IMR-90 (cell line): ENCODE results near the gene MAPKAPK2. TPM values are rescaled to one million over a fixed set of nuclear protein-coding genes. Genes with fewer than 3 reads are reported as not detected.

ENCODE experiments used
- ATAC-seq: fragments of 200-7000 bp; cut with Tn5 transposase; 2 replicates; pipeline ENCODE4 v1.9.1; 2020; ENCODE audit warnings: low read depth, mild to moderate bottlenecking, moderate library complexity
- BruUV-seq: library from RNA; stranded (reverse); fragments of 400-500 nt; replicated peaks from 2 replicates; lab custom pipeline; 2021; lab: Mats Ljungman, UMichigan
- CTCF ChIA-PET: fragments of 300-600 bp; formaldehyde crosslinking; extraction: SDS; loops from one replicate; lab custom pipeline; 2021; ENCODE audit warnings: antibody characterized with exemption; lab: Yijun Ruan, JAX
- POLR2A ChIA-PET: fragments of 300-600 bp; sonication (Branson Sonifier 250); formaldehyde crosslinking; loops from one replicate; lab custom pipeline; 2022; ENCODE audit warnings: antibody characterized with exemption; ENCODE audit not compliant: unreplicated experiment; lab: Charles Lee
- DNase-seq: peaks from one replicate; pipeline ENCODE4 v3.0.0; 2013
- H2AFZ ChIP-seq: replicated peaks from 2 replicates; pipeline ENCODE3; 2013; ENCODE audit warnings: low read length, mild to moderate bottlenecking; ENCODE audit not compliant: poor library complexity
- H2AK5ac ChIP-seq: 2 replicates; pipeline ENCODE4 v1.6.1; 2013; ENCODE audit warnings: low read depth, low read length, inconsistent platforms
- H2AK9ac ChIP-seq: replicated peaks from 2 replicates; pipeline ENCODE3; 2013; ENCODE audit warnings: mild to moderate bottlenecking, low read depth, low read length, moderate library complexity; ENCODE audit not compliant: poor library complexity
- H2BK120ac ChIP-seq: 2 replicates; pipeline ENCODE4 v1.6.1; 2013; ENCODE audit warnings: low read depth, low read length, inconsistent platforms
- H2BK15ac ChIP-seq: 3 replicates; pipeline ENCODE4 v1.6.1; 2013; ENCODE audit warnings: low read depth, low read length, inconsistent platforms
- H2BK20ac ChIP-seq: 2 replicates; pipeline ENCODE4 v1.6.1; 2013; ENCODE audit warnings: low read depth, mild to moderate bottlenecking, inconsistent platforms, low read length, moderate library complexity
- H2BK5ac ChIP-seq: 2 replicates; pipeline ENCODE4 v1.6.1; 2013; ENCODE audit warnings: mild to moderate bottlenecking, low read depth, low read length, inconsistent platforms; ENCODE audit not compliant: poor library complexity, severe bottlenecking
- H3K14ac ChIP-seq: replicated peaks from 2 replicates; pipeline ENCODE4 v1.6.1; 2013; ENCODE audit warnings: low read depth, low read length, inconsistent platforms
- H3K18ac ChIP-seq: 2 replicates; pipeline ENCODE4 v1.6.1; 2013; ENCODE audit warnings: low read depth, low read length, control low read depth
- H3K23ac ChIP-seq: 2 replicates; pipeline ENCODE4 v1.6.1; 2013; ENCODE audit warnings: low read depth, low read length, inconsistent platforms
- H3K27ac ChIP-seq: 2 replicates; pipeline ENCODE4 v1.5.1; 2013; ENCODE audit warnings: mild to moderate bottlenecking, control low read depth, low read length; ENCODE audit not compliant: insufficient read depth
- H3K27me3 ChIP-seq: 2 replicates; pipeline ENCODE4 v1.6.1; 2013; ENCODE audit warnings: low read length; ENCODE audit not compliant: control insufficient read depth, insufficient read depth
- H3K36me3 ChIP-seq: 2 replicates; pipeline ENCODE4 v1.6.1; 2013; ENCODE audit warnings: low read length, mixed read lengths; ENCODE audit not compliant: control insufficient read depth, insufficient read depth
- H3K4ac ChIP-seq: 2 replicates; pipeline ENCODE4 v1.6.1; 2013; ENCODE audit warnings: low read depth, low read length, inconsistent platforms
- H3K4me1 ChIP-seq: 2 replicates; pipeline ENCODE4 v1.6.1; 2013; ENCODE audit warnings: low read length, mixed read lengths; ENCODE audit not compliant: control insufficient read depth, insufficient read depth
- H3K4me2 ChIP-seq: 2 replicates; pipeline ENCODE4 v1.6.1; 2013; ENCODE audit warnings: low read depth, mild to moderate bottlenecking, control low read depth, low read length, moderate library complexity
- H3K4me3 ChIP-seq: 2 replicates; pipeline ENCODE4 v1.5.1; 2013; ENCODE audit warnings: low read depth, mild to moderate bottlenecking, control low read depth, low read length, moderate library complexity; ENCODE audit not compliant: insufficient read depth
- H3K56ac ChIP-seq: 2 replicates; pipeline ENCODE4 v1.6.1; 2013; ENCODE audit warnings: low read length, inconsistent platforms; ENCODE audit not compliant: insufficient read depth; ENCODE audit errors: extremely low read depth
- H3K79me1 ChIP-seq, 2 experiments: 2 replicates each; pipeline ENCODE4 v1.6.1; 2013; ENCODE audit warnings: low read length in 2 of 2, inconsistent platforms in 1 of 2, low read depth in 1 of 2
- H3K9ac ChIP-seq: 2 replicates; pipeline ENCODE4 v1.6.1; 2013; ENCODE audit warnings: low read depth, low read length, control low read depth
- H3K9me1 ChIP-seq: 2 replicates; pipeline ENCODE4 v1.6.1; 2013; ENCODE audit warnings: low read length, inconsistent platforms; ENCODE audit not compliant: insufficient read depth
- H3K9me3 ChIP-seq: 2 replicates; pipeline ENCODE4 v1.6.1; 2013; ENCODE audit warnings: low read length; ENCODE audit not compliant: control insufficient read depth, insufficient read depth
- H4K20me1 ChIP-seq: 2 replicates; pipeline ENCODE4 v1.6.1; 2013; ENCODE audit warnings: low read length, inconsistent platforms; ENCODE audit not compliant: insufficient read depth
- H4K5ac ChIP-seq: 2 replicates; pipeline ENCODE4 v1.6.1; 2013; ENCODE audit warnings: mild to moderate bottlenecking, low read depth, low read length, control low read depth
- H4K8ac ChIP-seq, 2 experiments: 2 replicates each; pipeline ENCODE4 v1.6.1; 2013; ENCODE audit warnings: low read depth in 2 of 2, low read length in 2 of 2, control low read depth in 1 of 2, inconsistent platforms in 1 of 2
- H4K91ac ChIP-seq: 2 replicates; pipeline ENCODE4 v1.6.1; 2013; ENCODE audit warnings: low read depth, low read length, inconsistent platforms; ENCODE audit not compliant: insufficient read depth
- BHLHE40 ChIP-seq: fragments of 150-350 bp; IDR thresholded peaks from 2 replicates; pipeline ENCODE4 v1.6.1; 2016; ENCODE audit warnings: mild to moderate bottlenecking, low read depth, low read length
- CEBPB ChIP-seq: IDR thresholded peaks from 2 replicates; pipeline ENCODE4 v1.6.1; 2012; ENCODE audit warnings: low read depth, low read length, improper control_type of control experiment
- CHD1 ChIP-seq: IDR thresholded peaks from 2 replicates; pipeline ENCODE4 v1.6.1; 2012; ENCODE audit warnings: low read depth, low read length, improper control_type of control experiment
- FOS ChIP-seq: fragments of 150-350 bp; IDR thresholded peaks from 2 replicates; pipeline ENCODE4 v1.6.1; 2016; ENCODE audit warnings: low read depth, low read length
- MAFK ChIP-seq: IDR thresholded peaks from 2 replicates; pipeline ENCODE4 v1.6.1; 2012; ENCODE audit warnings: low read depth, low read length, improper control_type of control experiment
- MAZ ChIP-seq: IDR thresholded peaks from 2 replicates; pipeline ENCODE4 v1.6.1; 2012; ENCODE audit warnings: low read depth, mild to moderate bottlenecking, low read length, improper control_type of control experiment, moderate library complexity, borderline replicate concordance
- MXI1 ChIP-seq: IDR thresholded peaks from 2 replicates; pipeline ENCODE4 v1.6.1; 2012; ENCODE audit warnings: low read depth, mild to moderate bottlenecking, low read length, moderate library complexity, borderline replicate concordance
- NFE2L2 ChIP-seq: fragments of 150-350 bp; IDR thresholded peaks from 2 replicates; pipeline ENCODE4 v1.6.1; 2016; ENCODE audit warnings: low read depth, mild to moderate bottlenecking, low read length
- POLR2A ChIP-seq: IDR thresholded peaks from 2 replicates; pipeline ENCODE4 v1.6.1; 2012; ENCODE audit warnings: mild to moderate bottlenecking, low read depth, low read length
- RAD21 ChIP-seq: IDR thresholded peaks from 2 replicates; pipeline ENCODE4 v1.6.1; 2012; ENCODE audit warnings: low read length, improper control_type of control experiment
- RCOR1 ChIP-seq: IDR thresholded peaks from 2 replicates; pipeline ENCODE4 v1.6.1; 2012; ENCODE audit warnings: mild to moderate bottlenecking, low read length, improper control_type of control experiment; ENCODE audit not compliant: insufficient replicate concordance
- SMC3 ChIP-seq: fragments of 150-350 bp; IDR thresholded peaks from 2 replicates; pipeline ENCODE4 v1.6.1; 2016; ENCODE audit warnings: low read depth, mild to moderate bottlenecking, antibody characterized with exemption, low read length, moderate library complexity
- WGBS, 2 experiments: methylation state at CpG; one replicate each; pipeline versions ENCODE4 v1.1.5 to v1.1.7; 2013; ENCODE audit warnings: missing lambda C conversion rate in 2 of 2; ENCODE audit not compliant: insufficient read length in 1 of 2; ENCODE audit errors: extremely low coverage in 2 of 2; 5-methylcytosine and 5-hydroxymethylcytosine counted together
- dilution Hi-C: fragments of 300-500 bp; cut with HindIII; formaldehyde crosslinking; loops from one replicate; pipeline ENCODE4 v1.14.3; 2018; ENCODE audit warnings: low sequenced_read_pairs; ENCODE audit not compliant: unreplicated experiment
- in situ Hi-C: fragments of 300-500 bp; cut with MboI; formaldehyde crosslinking; loops from 3 replicates; pipeline ENCODE4 v1.14.3; 2019; ENCODE audit warnings: low sequenced_read_pairs, inconsistent platforms, mixed read lengths
- intact Hi-C: fragments of 100-400 bp; cut with micrococcal nuclease; formaldehyde crosslinking; loops from 2 replicates; pipeline ENCODE4 v1.10.0; 2022
- polyA plus RNA-seq, 3 experiments: library from polyadenylated mRNA; depleted of rRNA; stranded (reverse); fragments of >200 nt; gene quantifications; 2 replicates each; pipeline ENCODE4 v1.2.3, GENCODE V29; 2012; ENCODE audit warnings: low replicate concordance in 1 of 3
- total RNA-seq: library from RNA; depleted of rRNA; stranded (reverse); fragments of >200 nt; gene quantifications from 2 replicates; pipeline ENCODE4 v1.2.3, GENCODE V29; 2012
- TF ChIP-seq, protein P1 (sequence below): fragments of 150-350 bp; IDR thresholded peaks from 2 replicates; pipeline ENCODE4 v1.6.1; 2017; ENCODE audit warnings: mild to moderate bottlenecking, antibody characterized with exemption, low read length, low read depth
- TF ChIP-seq, protein P2 (sequence below): conservative IDR thresholded peaks from 2 replicates; pipeline ENCODE4 v1.5.1; 2012; ENCODE audit warnings: mild to moderate bottlenecking, low read depth, low read length, improper control_type of control experiment

MAPKAPK2 gene
- total and polyA plus RNA-seq, 2 of the 4 experiments (the other 2 are of a cell fraction): 56.5 to 66.4 TPM

- Histone ChIP-seq H2BK120ac (no peak overlapping the region), H3K4ac (no peak overlapping the region; the same call in 1 of the 2 replicates), H3K27ac (no peak overlapping the region), H3K23ac (no peak overlapping the region), H2BK15ac (no peak overlapping the region), H4K8ac (no peak overlapping the region), H3K4me2 (no peak overlapping the region), H4K5ac (no peak overlapping the region), H3K36me3 (peaks cover 52% of the 10 kb centered on the region), H3K9me3 (no peaks in the 10 kb centered on the region), H4K91ac (no peak overlapping the region; the same call in 1 of the 2 replicates), H2AK9ac (peak overlapping the region; percentile 29), H4K20me1 (peaks cover 16% of the 10 kb centered on the region), H2AK5ac (peak overlapping the region; percentile 18; the same call in 1 of the 2 replicates), H3K18ac (no peak overlapping the region), H3K4me3 (no peak overlapping the region), H3K9ac (no peak overlapping the region), H3K4me1 (peaks cover 13% of the 10 kb centered on the region), H3K79me1 (peaks cover 15 to 62% of the 10 kb centered on the region in 2 experiments; a peak in 3 of 4 replicates), H2AFZ (no peak overlapping the region), H3K14ac (no peak overlapping the region), H3K56ac (no peak overlapping the region), H2BK5ac (no peak overlapping the region), H3K27me3 (no peaks in the 10 kb centered on the region), H2BK20ac (no peak overlapping the region), H3K9me1 (peaks cover 18% of the 10 kb centered on the region)
- dilution Hi-C loops (no loop called here), intact Hi-C loops (loop anchor here (1.0 to 10.0 kb wide), 4 partner anchors 74 to 768 kb away; no protein-coding TSS in a partner anchor), in situ Hi-C loops (loop anchor here (5.0 kb wide), 2 partner anchors 73 to 178 kb away; no protein-coding TSS in a partner anchor)
- no TSS peak for BruUV-seq
- 75% methylated on average over 6 of the region's 9 CpGs; no CpG with 5 or more reads in 1 of the 2 experiments for WGBS, 2 experiments
- TF ChIP-seq NFE2L2 (no peak), BHLHE40 (no peak), MXI1 (no peak), CEBPB (no peak), RAD21 (peak; percentile 84), FOS (no peak), RCOR1 (no peak), MAZ (no peak), SMC3 (peak; percentile 84), MAFK (no peak), CHD1 (no peak), POLR2A (no peak)
- TF ChIP-seq, protein P1, sequence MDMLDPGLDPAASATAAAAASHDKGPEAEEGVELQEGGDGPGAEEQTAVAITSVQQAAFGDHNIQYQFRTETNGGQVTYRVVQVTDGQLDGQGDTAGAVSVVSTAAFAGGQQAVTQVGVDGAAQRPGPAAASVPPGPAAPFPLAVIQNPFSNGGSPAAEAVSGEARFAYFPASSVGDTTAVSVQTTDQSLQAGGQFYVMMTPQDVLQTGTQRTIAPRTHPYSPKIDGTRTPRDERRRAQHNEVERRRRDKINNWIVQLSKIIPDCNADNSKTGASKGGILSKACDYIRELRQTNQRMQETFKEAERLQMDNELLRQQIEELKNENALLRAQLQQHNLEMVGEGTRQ: no peak
- TF ChIP-seq, protein P2, sequence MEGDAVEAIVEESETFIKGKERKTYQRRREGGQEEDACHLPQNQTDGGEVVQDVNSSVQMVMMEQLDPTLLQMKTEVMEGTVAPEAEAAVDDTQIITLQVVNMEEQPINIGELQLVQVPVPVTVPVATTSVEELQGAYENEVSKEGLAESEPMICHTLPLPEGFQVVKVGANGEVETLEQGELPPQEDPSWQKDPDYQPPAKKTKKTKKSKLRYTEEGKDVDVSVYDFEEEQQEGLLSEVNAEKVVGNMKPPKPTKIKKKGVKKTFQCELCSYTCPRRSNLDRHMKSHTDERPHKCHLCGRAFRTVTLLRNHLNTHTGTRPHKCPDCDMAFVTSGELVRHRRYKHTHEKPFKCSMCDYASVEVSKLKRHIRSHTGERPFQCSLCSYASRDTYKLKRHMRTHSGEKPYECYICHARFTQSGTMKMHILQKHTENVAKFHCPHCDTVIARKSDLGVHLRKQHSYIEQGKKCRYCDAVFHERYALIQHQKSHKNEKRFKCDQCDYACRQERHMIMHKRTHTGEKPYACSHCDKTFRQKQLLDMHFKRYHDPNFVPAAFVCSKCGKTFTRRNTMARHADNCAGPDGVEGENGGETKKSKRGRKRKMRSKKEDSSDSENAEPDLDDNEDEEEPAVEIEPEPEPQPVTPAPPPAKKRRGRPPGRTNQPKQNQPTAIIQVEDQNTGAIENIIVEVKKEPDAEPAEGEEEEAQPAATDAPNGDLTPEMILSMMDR: peak; percentile 78
- peak; percentile 70 for ATAC-seq
- ChIA-PET CTCF (interaction anchor here (0.7 to 2.9 kb wide), 7 partner anchors 11 to 182 kb away, joined by 3 to 17 read pairs (median 4); no protein-coding TSS in a partner anchor), POLR2A (no interaction called here)
- peak; percentile 37 for DNase-seq
These were observed 49.9 kb downstream of the MAPKAPK2 start for GRCh38 chr1:206734499-206735142.
